ENCODE measurements around the gene ZNF396.

The ZNF396 gene

GRCh38 chr18:35377875-35378573, 887 bp upstream of the ZNF396 start:
- H2AFZ ChIP-seq: peak overlapping the region; percentile 98
- no peaks in the 10 kb centered on the region for H3K9me3 ChIP-seq (ENCODE audit: control insufficient read depth, low read length)
- no peak overlapping the region for H3K4me2 ChIP-seq (ENCODE audit: low read length)
- no peaks in the 10 kb centered on the region for H3K27me3 ChIP-seq (ENCODE audit: control insufficient read depth, insufficient read depth, low read length)
- H3K79me2 ChIP-seq: no peaks in the 10 kb centered on the region
- no peak overlapping the region for H3K4me3 ChIP-seq (ENCODE audit: low read depth, low read length)
- no peaks in the 10 kb centered on the region for H3K36me3 ChIP-seq (ENCODE audit: control insufficient read depth, insufficient read depth, low read length)
- TF ChIP-seq CTCF (IDR thresholded peaks at IDR 0.05): no peak
- no peak overlapping the region for H3K27ac ChIP-seq
- no peak overlapping the region for H3K9ac ChIP-seq
- H3K4me1 ChIP-seq: no peaks in the 10 kb centered on the region

- Histone ChIP-seq H3K4me3 (ENCODE audit: low read depth, low read length) (peak overlapping the region; percentile 84), H3K4me2 (ENCODE audit: low read length) (peak overlapping the region; percentile 67), H3K36me3 (ENCODE audit: control insufficient read depth, insufficient read depth, low read length) (no peaks in the 10 kb centered on the region), H3K9ac (no peak overlapping the region), H3K27me3 (ENCODE audit: control insufficient read depth, insufficient read depth, low read length) (no peaks in the 10 kb centered on the region), H3K27ac (peak overlapping the region; percentile 37), H3K4me1 (no peaks in the 10 kb centered on the region), H3K9me3 (ENCODE audit: control insufficient read depth, low read length) (no peaks in the 10 kb centered on the region), H2AFZ (peak overlapping the region; percentile 98), H3K79me2 (no peaks in the 10 kb centered on the region)
- no peak for TF ChIP-seq CTCF (IDR thresholded peaks at IDR 0.05)
Observed at GRCh38 chr18:35376393-35376741, 770 bp downstream of the ZNF396 start.

- Histone ChIP-seq H3K79me2 (no peaks in the 10 kb centered on the region), H3K9me3 (ENCODE audit: control insufficient read depth, low read length) (no peaks in the 10 kb centered on the region), H3K27ac (no peak overlapping the region), H3K4me1 (no peaks in the 10 kb centered on the region), H3K36me3 (ENCODE audit: control insufficient read depth, insufficient read depth, low read length) (no peaks in the 10 kb centered on the region), H3K4me3 (ENCODE audit: low read depth, low read length) (no peak overlapping the region), H3K27me3 (ENCODE audit: control insufficient read depth, insufficient read depth, low read length) (no peaks in the 10 kb centered on the region), H2AFZ (no peak overlapping the region), H3K9ac (no peak overlapping the region), H3K4me2 (ENCODE audit: low read length) (no peak overlapping the region)
- no peak for TF ChIP-seq CTCF (IDR thresholded peaks at IDR 0.05)
Observed at GRCh38 chr18:35374708-35375107, 2.4 kb downstream of the ZNF396 start.

GRCh38 chr18:35371412-35372195, 5.5 kb downstream of the ZNF396 start:
- no peak overlapping the region for H3K9ac ChIP-seq

More at GRCh38 chr18:35371412-35372195, 5.5 kb downstream of the ZNF396 start:
- Histone ChIP-seq H3K9me3 (ENCODE audit: control insufficient read depth, low read length) (no peaks in the 10 kb centered on the region), H3K4me3 (ENCODE audit: low read depth, low read length) (no peak overlapping the region), H3K4me2 (ENCODE audit: low read length) (no peak overlapping the region), H3K36me3 (ENCODE audit: control insufficient read depth, insufficient read depth, low read length) (no peaks in the 10 kb centered on the region), H3K27me3 (ENCODE audit: control insufficient read depth, insufficient read depth, low read length) (no peaks in the 10 kb centered on the region), H3K79me2 (no peaks in the 10 kb centered on the region), H2AFZ (no peak overlapping the region), H3K4me1 (no peaks in the 10 kb centered on the region), H3K27ac (no peak overlapping the region)
- TF ChIP-seq CTCF (IDR thresholded peaks at IDR 0.05): no peak

Data from parathyroid adenoma (tissue), 2 donors.